GM13977 (cell line): Measurements from ENCODE around the gene PPP1R3G.

ENCODE experiments used
- DNase-seq: peaks from one replicate; pipeline ENCODE4 v3.0.0; 2012; ENCODE audit warnings: low spot score
- in situ Hi-C: fragments of 300-500 bp; cut with MboI; formaldehyde crosslinking; loops from one replicate; pipeline ENCODE4 v1.12.0; 2022; ENCODE audit warnings: low sequenced_read_pairs, low pct_unique_long_range_greater_than_20kb, mixed read lengths, inconsistent platforms; ENCODE audit not compliant: unreplicated experiment
- TF ChIP-seq, protein P1 (sequence below): IDR thresholded peaks from 2 replicates; pipeline ENCODE4 v1.5.1; 2012; ENCODE audit warnings: mild to moderate bottlenecking, control low read depth; ENCODE audit not compliant: insufficient read depth; ENCODE audit errors: extremely low read depth, missing control alignments

The PPP1R3G gene

DNA sequence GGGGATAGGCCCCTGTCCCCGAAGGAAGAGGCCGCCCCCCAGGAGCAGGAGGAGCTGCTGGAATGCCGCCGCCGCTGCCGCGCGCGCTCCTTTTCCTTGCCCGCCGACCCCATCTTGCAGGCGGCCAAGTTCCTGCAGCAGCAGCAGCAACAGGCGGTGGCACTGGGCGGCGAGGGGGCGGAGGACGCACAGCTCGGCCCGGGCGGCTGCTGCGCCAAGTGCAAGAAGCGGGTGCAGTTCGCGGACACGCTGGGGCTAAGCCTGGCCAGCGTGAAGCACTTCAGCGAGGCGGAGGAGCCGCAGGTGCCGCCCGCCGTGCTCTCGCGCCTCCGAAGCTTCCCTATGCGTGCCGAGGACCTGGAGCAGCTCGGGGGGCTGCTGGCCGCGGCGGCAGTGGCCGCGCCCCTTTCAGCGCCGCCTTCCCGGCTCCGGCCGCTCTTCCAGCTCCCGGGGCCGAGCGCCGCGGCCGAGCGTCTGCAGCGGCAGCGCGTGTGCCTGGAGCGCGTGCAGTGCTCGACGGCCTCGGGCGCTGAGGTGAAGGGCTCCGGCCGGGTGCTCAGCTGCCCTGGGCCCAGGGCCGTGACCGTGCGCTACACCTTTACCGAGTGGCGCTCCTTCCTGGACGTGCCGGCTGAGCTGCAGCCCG lies 630 bp downstream of the PPP1R3G start:
- in situ Hi-C loops: no loop called here
- DNase-seq: peak; percentile 63
- TF ChIP-seq, protein P1, sequence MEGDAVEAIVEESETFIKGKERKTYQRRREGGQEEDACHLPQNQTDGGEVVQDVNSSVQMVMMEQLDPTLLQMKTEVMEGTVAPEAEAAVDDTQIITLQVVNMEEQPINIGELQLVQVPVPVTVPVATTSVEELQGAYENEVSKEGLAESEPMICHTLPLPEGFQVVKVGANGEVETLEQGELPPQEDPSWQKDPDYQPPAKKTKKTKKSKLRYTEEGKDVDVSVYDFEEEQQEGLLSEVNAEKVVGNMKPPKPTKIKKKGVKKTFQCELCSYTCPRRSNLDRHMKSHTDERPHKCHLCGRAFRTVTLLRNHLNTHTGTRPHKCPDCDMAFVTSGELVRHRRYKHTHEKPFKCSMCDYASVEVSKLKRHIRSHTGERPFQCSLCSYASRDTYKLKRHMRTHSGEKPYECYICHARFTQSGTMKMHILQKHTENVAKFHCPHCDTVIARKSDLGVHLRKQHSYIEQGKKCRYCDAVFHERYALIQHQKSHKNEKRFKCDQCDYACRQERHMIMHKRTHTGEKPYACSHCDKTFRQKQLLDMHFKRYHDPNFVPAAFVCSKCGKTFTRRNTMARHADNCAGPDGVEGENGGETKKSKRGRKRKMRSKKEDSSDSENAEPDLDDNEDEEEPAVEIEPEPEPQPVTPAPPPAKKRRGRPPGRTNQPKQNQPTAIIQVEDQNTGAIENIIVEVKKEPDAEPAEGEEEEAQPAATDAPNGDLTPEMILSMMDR: no peak

- DNase-seq: no peak
- in situ Hi-C loops: no loop called here
- TF ChIP-seq, protein P1: no peak
These were observed 1.3 kb downstream of the PPP1R3G start for GRCh38 chr6:5086294-5086890.

GRCh38 chr6:5087389-5087788 lies 2.2 kb downstream of the PPP1R3G start:
- in situ Hi-C loops: no loop called here
- no peak for DNase-seq
- TF ChIP-seq, protein P1: no peak

DNA sequence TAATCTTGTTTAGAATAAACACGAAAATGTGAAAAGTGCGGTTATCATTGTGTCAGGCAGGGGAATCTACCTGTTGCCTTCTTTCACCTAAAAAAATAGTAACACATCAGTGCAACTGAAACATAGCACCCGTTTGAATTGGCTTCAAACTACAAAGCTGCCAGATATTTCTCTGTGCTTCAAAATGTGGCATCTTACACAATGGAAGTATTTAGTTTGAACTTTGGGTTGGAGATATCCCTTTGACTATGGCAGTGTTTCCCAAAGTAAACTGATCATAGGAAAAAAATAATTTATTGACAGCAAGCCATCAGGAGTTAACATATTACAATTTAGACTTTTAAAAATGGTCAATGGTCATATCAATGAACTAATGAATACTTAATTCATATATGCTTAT lies 3.6 kb downstream of the PPP1R3G start:
- TF ChIP-seq, protein P1: no peak
- no peak for DNase-seq
- in situ Hi-C loops: no loop called here

GRCh38 chr6:5089481-5090438 lies 4.6 kb downstream of the PPP1R3G start:
- DNase-seq: no peak
- TF ChIP-seq, protein P1: no peak
- in situ Hi-C loops: no loop called here

- in situ Hi-C loops: no loop called here
- DNase-seq: no peak
- TF ChIP-seq, protein P1: no peak
These were observed 5.5 kb downstream of the PPP1R3G start for GRCh38 chr6:5090603-5091002.
